CD14-positive monocyte (primary cell): ENCODE measurements around the gene B4GALNT4. TPM values are rescaled to one million over a fixed set of nuclear protein-coding genes. Genes with fewer than 3 reads are reported as not detected.

ENCODE experiments used
- DNase-seq, 3 donors: peaks; one replicate each; pipeline ENCODE4 v3.0.0-alpha.2; 2011 to 2022
- H2AFZ ChIP-seq: 2 replicates; pipeline ENCODE4 v1.6.0; 2012; ENCODE audit warnings: mild to moderate bottlenecking, low read depth, low read length, inconsistent platforms; ENCODE audit not compliant: insufficient read depth, poor library complexity, severe bottlenecking
- H3K27ac ChIP-seq, 2 donors: 1 replicate in 1 of 2; 2 replicates in 1 of 2; pipeline ENCODE4 v1.5.1; 2012 to 2013; ENCODE audit warnings: low read length in 2 of 2, control low read depth in 1 of 2, inconsistent platforms in 1 of 2, low read depth in 1 of 2, mild to moderate bottlenecking in 1 of 2
- H3K27me3 ChIP-seq, 2 donors: one replicate each; pipeline versions ENCODE4 v1.6.0 to v1.6.1; 2011 to 2013; ENCODE audit warnings: low read length in 2 of 2; ENCODE audit not compliant: control insufficient read depth in 2 of 2, insufficient read depth in 2 of 2
- H3K36me3 ChIP-seq, 2 donors: replicated peaks in 1 of 2; 1 replicate in 1 of 2; 2 replicates in 1 of 2; pipeline versions ENCODE4 v1.5.1 to v1.6.1; 2012 to 2013; ENCODE audit warnings: low read length in 2 of 2, control low read depth in 1 of 2, inconsistent platforms in 1 of 2, mild to moderate bottlenecking in 1 of 2; ENCODE audit not compliant: insufficient read depth in 2 of 2, control insufficient read depth in 1 of 2
- H3K4me1 ChIP-seq, 2 donors: 1 replicate in 1 of 2; 2 replicates in 1 of 2; pipeline versions ENCODE4 v1.5.1 to v1.6.1; 2012 to 2013; ENCODE audit warnings: low read length in 2 of 2, control low read depth in 1 of 2, inconsistent platforms in 1 of 2, mild to moderate bottlenecking in 1 of 2, moderate library complexity in 1 of 2; ENCODE audit not compliant: insufficient read depth in 2 of 2, control insufficient read depth in 1 of 2
- H3K4me2 ChIP-seq: replicated peaks from 2 replicates; pipeline ENCODE3; 2012; ENCODE audit warnings: low read length, moderate library complexity, mild to moderate bottlenecking; ENCODE audit not compliant: poor library complexity, severe bottlenecking; ENCODE audit errors: extremely low read depth
- H3K4me3 ChIP-seq, 3 experiments: fragments of 200-600 bp in 1 of 3; sonication (generic) in 1 of 3; replicated peaks in 1 of 3; 1 replicate in 2 of 3; 2 replicates in 1 of 3; pipeline ENCODE4 v1.5.1; 2011 to 2013; ENCODE audit warnings: low read length in 3 of 3, mild to moderate bottlenecking in 3 of 3, control low read depth in 2 of 3, low read depth in 2 of 3, inconsistent platforms in 1 of 3, moderate library complexity in 1 of 3
- H3K79me2 ChIP-seq: 2 replicates; pipeline ENCODE4 v1.6.0; 2012; ENCODE audit warnings: mild to moderate bottlenecking, control low read depth, inconsistent platforms, low read length, moderate library complexity; ENCODE audit not compliant: insufficient read depth
- H3K9ac ChIP-seq: 2 replicates; pipeline ENCODE4 v1.6.0; 2017; ENCODE audit warnings: low read length, mild to moderate bottlenecking; ENCODE audit not compliant: insufficient read depth, poor library complexity, severe bottlenecking
- H3K9me3 ChIP-seq, 2 donors: replicated peaks in 1 of 2; 1 replicate in 1 of 2; 2 replicates in 1 of 2; pipeline versions ENCODE4 v1.5.1 to v1.6.1; 2012 to 2013; ENCODE audit warnings: low read length in 2 of 2, control low read depth in 1 of 2; ENCODE audit not compliant: control insufficient read depth in 1 of 2, insufficient read depth in 1 of 2
- H4K20me1 ChIP-seq: 2 replicates; pipeline ENCODE4 v1.6.0; 2012; ENCODE audit warnings: mild to moderate bottlenecking, low read length, control low read depth, moderate library complexity; ENCODE audit not compliant: insufficient read depth
- H3K27ac Mint-ChIP-seq, 7 donors: one replicate each; pipeline ENCODE4 v1.8.0; 2020; ENCODE audit warnings: mild to moderate bottlenecking in 7 of 7, mixed read lengths in 7 of 7, moderate library complexity in 6 of 7, inconsistent platforms in 2 of 7
- H3K27me3 Mint-ChIP-seq, 3 donors: one replicate each; pipeline ENCODE4 v1.8.0; 2021 to 2022; ENCODE audit warnings: low read depth in 3 of 3, mild to moderate bottlenecking in 3 of 3, mixed read lengths in 3 of 3, moderate library complexity in 3 of 3, inconsistent platforms in 1 of 3
- H3K36me3 Mint-ChIP-seq, 2 donors: one replicate each; pipeline ENCODE4 v1.8.0; 2020; ENCODE audit warnings: mixed read lengths in 2 of 2, inconsistent platforms in 1 of 2, mild to moderate bottlenecking in 1 of 2
- H3K4me1 Mint-ChIP-seq: one replicate; pipeline ENCODE4 v1.8.0; 2020; ENCODE audit warnings: mild to moderate bottlenecking, mixed read lengths
- H3K4me3 Mint-ChIP-seq, 2 donors: one replicate each; pipeline ENCODE4 v1.8.0; 2020; ENCODE audit warnings: mild to moderate bottlenecking in 2 of 2, mixed read lengths in 2 of 2, moderate library complexity in 1 of 2
- H3K9me3 Mint-ChIP-seq, 7 donors: one replicate each; pipeline ENCODE4 v1.8.0; 2020 to 2022; ENCODE audit warnings: mixed read lengths in 7 of 7, mild to moderate bottlenecking in 6 of 7, moderate library complexity in 6 of 7, inconsistent platforms in 2 of 7
- CTCF ChIP-seq: fragments of 200-600 bp; IDR thresholded peaks from one replicate; pipeline ENCODE4 v1.8.0; 2022; ENCODE audit warnings: antibody characterized with exemption, mild to moderate bottlenecking
- WGBS: methylation state at CpG from one replicate; pipeline ENCODE4 v1.1.5; 2013; ENCODE audit warnings: missing lambda C conversion rate; ENCODE audit not compliant: insufficient coverage; 5-methylcytosine and 5-hydroxymethylcytosine counted together
- intact Hi-C, 2 donors: fragments of 100-400 bp; cut with micrococcal nuclease; formaldehyde crosslinking; loops; one replicate each; pipeline versions ENCODE4 v1.15.0 to v1.15.1; 2023
- polyA plus RNA-seq, 3 donors: library from polyadenylated mRNA; depleted of rRNA in 1 of 3; unstranded in 2 of 3; stranded (reverse) in 1 of 3; fragments of 300-500 nt in 2 of 3; fragments of >200 nt in 1 of 3; fragmentation: Illumina TruSeq in 2 of 3; gene quantifications; 1 replicate in 2 of 3; 2 replicates in 1 of 3; pipeline ENCODE4 v1.2.3, GENCODE V29; 2012 to 2021

B4GALNT4 gene
- polyA plus RNA-seq, 3 donors = not detected

- no peak overlapping the region for H3K4me2 ChIP-seq
- intact Hi-C loops = no loop called here
- H3K4me1 Mint-ChIP-seq = peaks cover 4% of the 10 kb centered on the region
Observed at GRCh38 chr11:395866-396265, 26.6 kb downstream of the B4GALNT4 start.

GRCh38 chr11:396511-396947 is 27.2 kb downstream of the B4GALNT4 start:
- Mint-ChIP-seq H3K27ac (no peak overlapping the region), H3K4me3 (no peak overlapping the region), H3K27me3 (peaks cover 2 to 29% (median 23%) of the 10 kb centered on the region in 3 donors), H3K4me1 (peaks cover 4% of the 10 kb centered on the region), H3K36me3 (no peaks in the 10 kb centered on the region), H3K9me3 (peaks cover 0 to 10% (median 7%) of the 10 kb centered on the region in 7 donors)
- H3K79me2 ChIP-seq = no peaks in the 10 kb centered on the region
- peak in 2 of 3 donors; percentile 19 to 23 for DNase-seq
- H3K4me2 ChIP-seq = peak overlapping the region; percentile 70
- peaks cover 7 to 13% of the 10 kb centered on the region in 2 donors for H3K9me3 ChIP-seq
- H3K4me3 ChIP-seq = peak overlapping the region in 1 of 3 experiments; percentile 53
- no peak overlapping the region for H3K27ac ChIP-seq
- no peaks in the 10 kb centered on the region for H3K36me3 ChIP-seq
- H3K27me3 ChIP-seq = peaks cover 0 to 6% of the 10 kb centered on the region in 2 donors
- TF ChIP-seq CTCF = no peak
- intact Hi-C loops = no loop called here
- H3K9ac ChIP-seq = no peak overlapping the region
- peak overlapping the region; percentile 65 for H2AFZ ChIP-seq
- no peaks in the 10 kb centered on the region for H4K20me1 ChIP-seq
- H3K4me1 ChIP-seq = peaks cover 7 to 11% of the 10 kb centered on the region in 2 donors
- WGBS = 51% methylated on average over 22 of the region's 23 CpGs

More at GRCh38 chr11:395866-396265, 26.6 kb downstream of the B4GALNT4 start:
- Histone ChIP-seq H3K27ac (no peak overlapping the region), H3K79me2 (no peaks in the 10 kb centered on the region), H4K20me1 (no peaks in the 10 kb centered on the region), H3K36me3 (no peaks in the 10 kb centered on the region), H2AFZ (no peak overlapping the region), H3K9me3 (peaks cover 7 to 13% of the 10 kb centered on the region in 2 donors), H3K4me1 (peaks cover 7 to 11% of the 10 kb centered on the region in 2 donors), H3K27me3 (peaks cover 0 to 6% of the 10 kb centered on the region in 2 donors), H3K4me3 (no peak overlapping the region), H3K9ac (no peak overlapping the region)
- Mint-ChIP-seq H3K27ac (peak overlapping the region in 1 of 7 donors; percentile 57), H3K4me3 (no peak overlapping the region), H3K9me3 (peaks cover 0 to 10% (median 7%) of the 10 kb centered on the region in 7 donors), H3K27me3 (peaks cover 2 to 29% (median 24%) of the 10 kb centered on the region in 3 donors), H3K36me3 (no peaks in the 10 kb centered on the region)
- WGBS = 91% methylated on average over 10 of the region's 11 CpGs
- no peak for DNase-seq
- TF ChIP-seq CTCF = no peak
